Measurements from ENCODE around the gene CRYGN. TPM values are rescaled to one million over a fixed set of nuclear protein-coding genes. Genes with fewer than 3 reads are reported as not detected.

The CRYGN gene
- total RNA-seq, 1 donor from 2014 or later = 1.3 TPM

DNA sequence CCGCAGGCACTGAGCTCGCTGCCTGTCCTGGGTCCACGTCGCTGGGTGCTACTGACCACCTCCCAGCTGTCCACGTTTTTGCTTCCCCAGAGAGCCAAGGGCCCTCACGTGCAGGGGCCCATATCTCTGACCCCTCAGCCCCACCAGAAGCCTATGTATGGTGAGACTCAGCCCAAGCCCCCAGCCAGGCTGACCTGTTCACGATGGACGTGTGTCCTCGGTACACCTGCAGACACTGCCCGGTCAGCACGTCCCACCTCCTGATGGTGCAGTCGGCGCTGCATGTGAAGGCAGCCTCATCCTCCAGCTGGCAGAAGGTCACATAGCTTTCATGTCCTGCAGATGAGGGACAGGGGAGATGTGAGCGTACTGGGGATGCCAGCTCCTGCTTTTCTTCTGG, 40.0 kb downstream of the CRYGN start:
- Mint-ChIP-seq H3K4me3 (no peak overlapping the region), H3K27ac (no peak overlapping the region), H3K36me3 (peaks cover 14% of the 10 kb centered on the region), H3K4me1 (ENCODE audit: unreplicated experiment) (peaks cover 35% of the 10 kb centered on the region), H3K27me3 (no peaks in the 10 kb centered on the region), H3K9me3 (no peaks in the 10 kb centered on the region)
- TF ChIP-seq, protein P1, sequence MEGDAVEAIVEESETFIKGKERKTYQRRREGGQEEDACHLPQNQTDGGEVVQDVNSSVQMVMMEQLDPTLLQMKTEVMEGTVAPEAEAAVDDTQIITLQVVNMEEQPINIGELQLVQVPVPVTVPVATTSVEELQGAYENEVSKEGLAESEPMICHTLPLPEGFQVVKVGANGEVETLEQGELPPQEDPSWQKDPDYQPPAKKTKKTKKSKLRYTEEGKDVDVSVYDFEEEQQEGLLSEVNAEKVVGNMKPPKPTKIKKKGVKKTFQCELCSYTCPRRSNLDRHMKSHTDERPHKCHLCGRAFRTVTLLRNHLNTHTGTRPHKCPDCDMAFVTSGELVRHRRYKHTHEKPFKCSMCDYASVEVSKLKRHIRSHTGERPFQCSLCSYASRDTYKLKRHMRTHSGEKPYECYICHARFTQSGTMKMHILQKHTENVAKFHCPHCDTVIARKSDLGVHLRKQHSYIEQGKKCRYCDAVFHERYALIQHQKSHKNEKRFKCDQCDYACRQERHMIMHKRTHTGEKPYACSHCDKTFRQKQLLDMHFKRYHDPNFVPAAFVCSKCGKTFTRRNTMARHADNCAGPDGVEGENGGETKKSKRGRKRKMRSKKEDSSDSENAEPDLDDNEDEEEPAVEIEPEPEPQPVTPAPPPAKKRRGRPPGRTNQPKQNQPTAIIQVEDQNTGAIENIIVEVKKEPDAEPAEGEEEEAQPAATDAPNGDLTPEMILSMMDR (conservative IDR thresholded peaks at IDR 0.05) = no peak
- no peak for DNase-seq (ENCODE audit: extremely low spot score, unreplicated experiment)

DNA sequence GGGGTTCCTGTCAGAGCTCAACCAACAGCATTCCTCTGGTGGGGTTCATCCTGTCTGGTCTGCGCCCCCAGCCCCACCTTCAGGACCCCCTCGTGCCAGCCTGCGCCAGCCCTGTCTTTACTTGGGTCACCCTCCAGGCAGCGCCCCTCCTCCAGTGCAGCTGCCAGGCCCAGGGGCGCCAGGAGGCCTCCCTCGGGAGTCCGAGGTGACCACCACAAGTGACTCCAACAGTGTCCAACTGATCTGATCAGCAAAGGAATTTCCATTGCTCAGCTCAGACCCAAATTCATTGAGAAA, 40.7 kb downstream of the CRYGN start:
- peaks cover 31% of the 10 kb centered on the region for H3K4me1 Mint-ChIP-seq (ENCODE audit: unreplicated experiment)
- H3K27me3 Mint-ChIP-seq = no peaks in the 10 kb centered on the region
- peaks cover 14% of the 10 kb centered on the region for H3K36me3 Mint-ChIP-seq
- H3K9me3 Mint-ChIP-seq = no peaks in the 10 kb centered on the region
- TF ChIP-seq, protein P1 (conservative IDR thresholded peaks at IDR 0.05) = no peak
- no peak overlapping the region for H3K27ac Mint-ChIP-seq
- H3K4me3 Mint-ChIP-seq = no peak overlapping the region
- DNase-seq (ENCODE audit: extremely low spot score, unreplicated experiment) = no peak

DNA sequence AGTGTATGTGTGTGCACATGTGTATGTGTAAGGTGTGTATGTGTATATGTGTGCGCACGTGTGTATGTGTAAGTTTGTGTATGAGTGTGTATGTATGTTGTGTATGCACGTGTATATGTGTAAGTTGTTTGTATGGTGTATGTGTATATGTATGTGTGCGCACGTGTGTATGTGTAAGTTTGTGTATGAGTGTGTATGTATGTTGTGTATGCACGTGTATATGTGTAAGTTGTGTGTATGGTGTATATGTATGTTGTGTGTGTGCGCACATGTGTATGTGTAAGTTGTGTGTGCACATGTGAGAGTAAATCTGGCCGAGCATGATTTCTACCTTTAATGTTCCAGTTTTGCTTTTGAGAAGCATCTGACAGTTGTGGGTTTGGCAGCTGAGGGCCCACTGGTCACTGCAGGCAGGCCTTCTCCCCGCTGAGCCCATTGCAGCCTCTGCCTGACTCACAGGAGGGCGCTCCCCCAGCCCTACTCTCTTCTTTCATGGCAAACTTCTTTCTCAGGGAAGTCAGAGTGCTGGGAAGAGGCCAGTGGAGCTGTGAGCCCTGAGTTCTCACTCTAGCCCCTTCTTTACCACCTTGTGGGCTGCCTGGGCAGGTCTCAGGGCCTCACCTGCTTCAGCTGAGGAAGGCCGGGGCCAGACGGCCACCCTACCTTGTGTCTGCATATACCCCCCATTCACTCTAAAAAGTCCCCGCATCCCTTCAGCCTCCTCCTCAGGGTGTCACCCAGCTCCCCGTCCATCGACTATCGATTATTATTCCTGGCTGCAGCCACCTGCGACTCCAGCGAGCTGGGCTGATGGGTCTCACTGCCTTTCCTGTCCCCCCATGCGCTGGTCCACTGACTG, 41.3 kb downstream of the CRYGN start:
- H3K4me1 Mint-ChIP-seq (ENCODE audit: unreplicated experiment) = peaks cover 29% of the 10 kb centered on the region
- DNase-seq (ENCODE audit: extremely low spot score, unreplicated experiment) = no peak
- H3K27ac Mint-ChIP-seq = no peak overlapping the region
- H3K4me3 Mint-ChIP-seq = no peak overlapping the region
- peaks cover 14% of the 10 kb centered on the region for H3K36me3 Mint-ChIP-seq
- TF ChIP-seq, protein P1 (conservative IDR thresholded peaks at IDR 0.05) = no peak
- H3K27me3 Mint-ChIP-seq = no peaks in the 10 kb centered on the region
- no peaks in the 10 kb centered on the region for H3K9me3 Mint-ChIP-seq

DNA sequence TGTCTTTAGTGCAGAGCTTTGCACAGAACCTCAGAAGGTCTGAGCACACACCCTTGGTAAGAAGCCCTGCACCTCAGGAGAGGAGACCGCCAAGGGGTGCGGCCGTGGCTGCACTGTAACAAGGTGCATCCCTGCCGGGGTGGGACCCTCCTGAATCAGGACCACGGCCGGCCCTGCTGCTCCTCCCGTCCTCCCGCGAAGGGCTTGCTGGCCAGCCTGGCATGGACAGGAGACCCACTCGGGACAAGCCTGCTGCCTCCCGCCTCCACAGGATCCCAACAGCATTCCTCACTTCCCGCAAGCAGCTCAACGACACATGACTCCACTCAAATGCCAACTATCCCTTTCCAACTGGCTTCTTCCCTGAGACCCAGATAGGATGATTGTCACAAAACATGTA, 42.9 kb downstream of the CRYGN start:
- TF ChIP-seq, protein P1 (conservative IDR thresholded peaks at IDR 0.05) = no peak
- Mint-ChIP-seq H3K27me3 (no peaks in the 10 kb centered on the region), H3K9me3 (no peaks in the 10 kb centered on the region), H3K27ac (no peak overlapping the region), H3K4me1 (ENCODE audit: unreplicated experiment) (peaks cover 17% of the 10 kb centered on the region), H3K36me3 (peaks cover 14% of the 10 kb centered on the region), H3K4me3 (no peak overlapping the region)
- no peak for DNase-seq (ENCODE audit: extremely low spot score, unreplicated experiment)

DNA sequence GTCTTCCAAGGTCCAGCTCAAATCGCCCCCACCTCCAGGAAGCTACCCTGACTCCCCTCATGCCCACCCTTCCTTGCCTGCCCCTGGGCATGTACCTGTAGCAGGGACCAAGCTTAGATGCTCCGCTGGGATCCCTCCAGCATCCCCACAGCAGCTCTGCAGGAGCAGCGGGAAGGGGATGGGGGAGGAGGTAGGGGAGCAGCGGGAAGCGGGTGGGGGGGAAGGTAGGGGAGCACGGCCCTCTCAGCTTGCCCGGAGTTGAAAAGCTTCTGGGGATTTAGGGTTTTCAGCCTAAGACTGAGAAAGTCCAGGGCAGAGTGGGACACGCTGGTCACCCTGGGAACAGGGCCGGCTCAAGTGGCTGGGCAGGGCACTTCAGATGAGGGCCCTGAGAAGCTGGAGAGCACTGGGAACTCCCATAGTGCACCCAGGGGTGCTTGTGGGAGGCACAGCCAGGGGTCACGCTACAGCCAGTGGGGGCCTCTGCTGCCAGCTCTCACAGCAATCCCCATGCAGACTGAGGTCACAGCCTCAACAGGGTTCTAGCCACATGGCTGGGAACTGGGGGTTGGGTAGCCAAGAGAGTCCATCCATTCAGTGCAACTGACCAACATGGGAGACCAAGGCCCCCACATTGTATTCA, 43.5 kb downstream of the CRYGN start:
- H3K27ac Mint-ChIP-seq = no peak overlapping the region
- no peaks in the 10 kb centered on the region for H3K9me3 Mint-ChIP-seq
- no peak overlapping the region for H3K4me3 Mint-ChIP-seq
- TF ChIP-seq, protein P1 (conservative IDR thresholded peaks at IDR 0.05) = no peak
- peaks cover 14% of the 10 kb centered on the region for H3K36me3 Mint-ChIP-seq
- DNase-seq (ENCODE audit: extremely low spot score, unreplicated experiment) = no peak
- H3K27me3 Mint-ChIP-seq = no peaks in the 10 kb centered on the region
- H3K4me1 Mint-ChIP-seq (ENCODE audit: unreplicated experiment) = peaks cover 15% of the 10 kb centered on the region

All from type B pancreatic cell (in vitro differentiated cells).